OCI-LY7 (cell line): Measurements from ENCODE around the gene ISG20L2. TPM values are rescaled to one million over a fixed set of nuclear protein-coding genes. Genes with fewer than 3 reads are reported as not detected.

ENCODE experiments used
- BruUV-seq: library from RNA; stranded (reverse); fragments of 400-500 nt; replicated peaks from 2 replicates; lab custom pipeline; 2021; lab: Mats Ljungman, UMichigan
- CTCF ChIA-PET: fragments of 300-600 bp; sonication (Branson Sonifier 250); formaldehyde crosslinking; loops from one replicate; lab custom pipeline; 2022; ENCODE audit warnings: antibody characterized with exemption; ENCODE audit not compliant: unreplicated experiment; lab: Charles Lee
- POLR2A ChIA-PET: fragments of 300-600 bp; sonication (Branson Sonifier 250); formaldehyde crosslinking; loops from one replicate; lab custom pipeline; 2022; ENCODE audit warnings: antibody characterized with exemption; lab: Charles Lee
- DNase-seq: peaks from one replicate; pipeline ENCODE4 v3.0.0-alpha.2; 2015; ENCODE audit warnings: low spot score
- H2AFZ ChIP-seq: fragments of 200-600 bp; sonication (generic), shearing (Covaris generic); 2 replicates; pipeline ENCODE4 v1.6.1; 2014; ENCODE audit warnings: mild to moderate bottlenecking, antibody characterized with exemption, low read length, moderate library complexity
- H3K27ac ChIP-seq: fragments of 200-600 bp; sonication (generic); 2 replicates; pipeline ENCODE4 v1.5.1; 2014; ENCODE audit warnings: mixed run types, low read depth, mild to moderate bottlenecking, moderate library complexity, low read length, inconsistent platforms; ENCODE audit not compliant: poor library complexity, severe bottlenecking
- H3K36me3 ChIP-seq: fragments of 200-600 bp; sonication (generic); 2 replicates; pipeline ENCODE4 v1.6.1; 2014; ENCODE audit warnings: mild to moderate bottlenecking, antibody characterized with exemption, low read length, moderate library complexity, mixed read lengths; ENCODE audit not compliant: insufficient read depth
- H3K4me1 ChIP-seq: fragments of 200-600 bp; sonication (generic); 2 replicates; pipeline ENCODE4 v1.5.1; 2014; ENCODE audit warnings: mild to moderate bottlenecking, low read length; ENCODE audit not compliant: insufficient read depth, poor library complexity, severe bottlenecking
- H3K4me2 ChIP-seq: fragments of 200-600 bp; sonication (generic); 2 replicates; pipeline ENCODE4 v1.6.1; 2014; ENCODE audit warnings: mild to moderate bottlenecking, low read length
- H3K4me3 ChIP-seq: fragments of 200-600 bp; sonication (generic); 2 replicates; pipeline ENCODE4 v1.5.1; 2014; ENCODE audit warnings: mild to moderate bottlenecking, low read depth, low read length; ENCODE audit not compliant: poor library complexity, severe bottlenecking
- H3K79me2 ChIP-seq: fragments of 200-600 bp; sonication (generic); 2 replicates; pipeline ENCODE4 v1.6.1; 2016; ENCODE audit warnings: low read depth, mild to moderate bottlenecking, low read length, moderate library complexity, mixed read lengths; ENCODE audit not compliant: insufficient read depth
- H3K9me2 ChIP-seq: fragments of 200-600 bp; sonication (generic); 2 replicates; pipeline ENCODE4 v1.6.1; 2016; ENCODE audit warnings: mild to moderate bottlenecking, low read length, mixed read lengths; ENCODE audit not compliant: insufficient read depth
- H3K9me3 ChIP-seq: fragments of 200-600 bp; sonication (generic); 2 replicates; pipeline ENCODE4 v1.6.1; 2014; ENCODE audit warnings: mild to moderate bottlenecking, mixed run types, low read length, mixed read lengths
- H4K20me1 ChIP-seq: fragments of 200-600 bp; sonication (generic); 2 replicates; pipeline ENCODE4 v1.6.1; 2014; ENCODE audit warnings: mild to moderate bottlenecking, antibody characterized with exemption, low read length, moderate library complexity, mixed read lengths; ENCODE audit not compliant: insufficient read depth
- CTCF ChIP-seq: fragments of 200-600 bp; sonication (generic); conservative IDR thresholded peaks from 2 replicates; pipeline ENCODE4 v1.5.1; 2014; ENCODE audit warnings: mild to moderate bottlenecking, antibody characterized with exemption, low read length, moderate library complexity, mixed read lengths
- EZH2phosphoT487 ChIP-seq: fragments of 200-600 bp; sonication (generic); IDR thresholded peaks from 2 replicates; pipeline ENCODE4 v1.6.1; 2018; ENCODE audit warnings: low read depth, borderline replicate concordance, mild to moderate bottlenecking, mixed run types, antibody characterized with exemption, low read length, moderate library complexity, mixed read lengths
- intact Hi-C: fragments of 100-400 bp; cut with micrococcal nuclease; formaldehyde crosslinking; loops from one replicate; pipeline ENCODE4 v1.10.0; 2022; ENCODE audit not compliant: unreplicated experiment
- total RNA-seq, 2 experiments: library from RNA; depleted of rRNA in 1 of 2; stranded (reverse); fragments of >200 nt in 1 of 2; shearing (Covaris generic) in 1 of 2; gene quantifications; 2 replicates each; pipeline ENCODE4 v1.2.3, GENCODE V29; 2014 to 2022

Gene ISG20L2
- total RNA-seq, 2 experiments from 2014 or later = 37.9 to 74.1 TPM

GRCh38 chr1:156692925-156693847 lies 35.4 kb downstream of the ISG20L2 start:
- CTCF ChIA-PET = no interaction called here
- BruUV-seq = no TSS peak
- POLR2A ChIA-PET = interaction anchor here (0.6 kb wide), 1 partner anchor 386 kb away, joined by 3 read pairs; no protein-coding TSS in a partner anchor

GRCh38 chr1:156692441-156692924 lies 36.1 kb downstream of the ISG20L2 start:
- CTCF ChIA-PET = no interaction called here
- peak overlapping the region; percentile 31; the same call in 1 of the 2 replicates for H3K4me2 ChIP-seq

More at GRCh38 chr1:156692925-156693847, 35.4 kb downstream of the ISG20L2 start:
- Histone ChIP-seq H2AFZ (no peak overlapping the region), H4K20me1 (no peaks in the 10 kb centered on the region), H3K79me2 (no peaks in the 10 kb centered on the region), H3K36me3 (no peaks in the 10 kb centered on the region), H3K4me3 (no peak overlapping the region), H3K27ac (no peak overlapping the region), H3K4me2 (peak overlapping the region; percentile 31), H3K9me2 (no peaks in the 10 kb centered on the region), H3K9me3 (no peaks in the 10 kb centered on the region), H3K4me1 (peaks cover 17% of the 10 kb centered on the region)
- TF ChIP-seq EZH2phosphoT487 = no peak
- TF ChIP-seq CTCF = no peak
- intact Hi-C loops = no loop called here
- peak; percentile 55 for DNase-seq

More at GRCh38 chr1:156692441-156692924, 36.1 kb downstream of the ISG20L2 start:
- H4K20me1 ChIP-seq = no peaks in the 10 kb centered on the region
- no peak overlapping the region for H2AFZ ChIP-seq
- H3K4me1 ChIP-seq = peaks cover 17% of the 10 kb centered on the region
- DNase-seq = no peak
- H3K9me2 ChIP-seq = no peaks in the 10 kb centered on the region
- POLR2A ChIA-PET = interaction anchor here (0.6 kb wide), 1 partner anchor 387 kb away, joined by 3 read pairs; no protein-coding TSS in a partner anchor
- H3K27ac ChIP-seq = no peak overlapping the region
- no peaks in the 10 kb centered on the region for H3K9me3 ChIP-seq
- BruUV-seq = no TSS peak
- H3K79me2 ChIP-seq = no peaks in the 10 kb centered on the region
- no peaks in the 10 kb centered on the region for H3K36me3 ChIP-seq
- TF ChIP-seq CTCF (no peak), EZH2phosphoT487 (no peak)
- no peak overlapping the region for H3K4me3 ChIP-seq
- intact Hi-C loops = no loop called here
